Measurements from ENCODE around the gene TAF5. TPM values are rescaled to one million over a fixed set of nuclear protein-coding genes. Genes with fewer than 3 reads are reported as not detected.
"Not testable (repeated sequence)": the region's sequence is repeated elsewhere in the genome, so short reads cannot be mapped to it uniquely, and the experiment has no call there.

TAF5 gene
- total RNA-seq, 1 donor = 2.4 TPM

DNA sequence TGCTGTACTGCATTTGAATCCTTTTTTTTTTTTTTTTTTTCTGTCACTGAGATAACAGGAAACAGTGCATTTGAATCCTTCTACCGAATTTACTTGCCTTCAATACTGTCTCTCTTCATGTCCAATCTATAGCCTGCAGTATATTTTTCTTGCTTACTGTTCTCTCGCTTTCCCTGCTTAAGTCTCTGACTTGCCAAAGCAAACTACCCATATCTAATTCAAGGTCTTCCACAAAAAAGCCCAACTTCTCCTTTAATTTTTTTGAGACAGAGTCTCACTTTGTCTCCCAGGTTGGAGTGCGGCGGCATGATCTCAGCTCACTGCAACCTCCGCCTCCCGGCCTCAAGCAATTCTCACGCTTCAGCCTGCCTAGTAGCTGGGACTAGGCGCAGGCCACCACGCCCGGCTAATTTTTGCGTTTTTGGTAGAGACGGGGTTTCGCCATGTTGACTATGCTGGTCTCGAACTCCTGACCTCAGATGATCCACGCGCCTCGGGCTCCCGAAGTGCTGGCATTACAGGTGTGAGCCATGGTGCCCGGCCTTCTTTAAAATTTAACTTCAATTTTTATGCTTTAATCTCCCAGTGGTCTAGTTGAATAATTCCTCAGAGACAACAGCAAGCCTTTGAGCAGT is 29.5 kb downstream of the TAF5 start:
- DNase-seq (ENCODE audit: low read depth in 2 of 3, low spot score in 2 of 3) = no peak

- DNase-seq (ENCODE audit: low read depth in 2 of 3, low spot score in 2 of 3) = no peak
These were observed 45.8 kb downstream of the TAF5 start for GRCh38 chr10:103413564-103413963.

- no peak for DNase-seq (ENCODE audit: low read depth in 2 of 3, low spot score in 2 of 3)
These were observed 47.8 kb downstream of the TAF5 start for GRCh38 chr10:103415581-103415980.

DNA sequence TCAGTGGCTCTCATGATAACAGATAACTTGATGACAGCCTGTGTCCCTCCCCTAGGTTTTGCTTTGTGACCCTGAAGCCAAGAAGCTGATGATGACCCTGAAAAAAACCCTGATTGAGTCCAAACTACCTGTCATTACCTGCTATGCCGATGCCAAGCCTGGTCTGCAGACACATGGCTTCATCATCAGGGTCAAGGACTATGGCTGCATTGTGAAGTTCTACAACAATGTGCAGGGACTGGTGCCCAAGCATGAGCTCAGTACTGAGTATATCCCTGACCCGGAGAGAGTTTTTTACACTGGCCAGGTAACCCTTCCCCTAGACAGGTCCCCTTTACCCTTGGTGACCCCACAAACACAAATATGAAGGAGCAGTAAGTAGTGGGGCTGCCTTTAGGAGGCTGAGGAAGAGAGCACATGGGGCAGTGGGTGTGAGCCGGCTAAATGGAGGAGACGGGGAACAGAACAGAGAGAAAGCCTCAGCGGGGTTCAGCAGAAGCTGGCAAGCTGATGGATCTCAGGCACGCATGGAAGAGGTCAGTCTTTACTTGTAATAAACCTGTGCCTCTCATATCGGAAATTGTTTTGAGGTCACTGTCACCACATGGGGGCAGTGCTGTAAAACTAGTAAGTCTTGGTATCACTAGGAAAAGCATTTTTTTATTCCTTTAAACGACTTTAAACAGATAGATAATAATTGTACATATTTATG is 48.8 kb downstream of the TAF5 start:
- DNase-seq (ENCODE audit: low read depth in 2 of 3, low spot score in 2 of 3) = peak; percentile 34 to 86 (median 66)

DNA sequence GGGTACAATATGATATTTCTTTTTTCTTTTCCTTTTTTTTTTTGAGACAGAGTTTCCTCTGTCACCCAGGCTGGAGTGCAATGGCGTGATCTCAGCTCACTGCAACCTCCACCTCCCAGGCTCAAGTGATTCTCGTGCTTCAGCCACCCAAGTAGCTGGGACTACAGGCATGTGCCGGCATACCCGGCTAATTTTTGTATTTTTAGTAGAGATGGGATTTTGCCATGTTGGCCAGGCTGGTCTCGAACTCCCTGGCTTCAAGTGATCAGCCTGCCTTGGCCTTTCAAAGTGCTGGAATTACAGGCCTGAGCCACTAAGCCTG is 49.3 kb downstream of the TAF5 start:
- not testable (repeated sequence) for DNase-seq (ENCODE audit: low read depth in 2 of 3, low spot score in 2 of 3)

DNA sequence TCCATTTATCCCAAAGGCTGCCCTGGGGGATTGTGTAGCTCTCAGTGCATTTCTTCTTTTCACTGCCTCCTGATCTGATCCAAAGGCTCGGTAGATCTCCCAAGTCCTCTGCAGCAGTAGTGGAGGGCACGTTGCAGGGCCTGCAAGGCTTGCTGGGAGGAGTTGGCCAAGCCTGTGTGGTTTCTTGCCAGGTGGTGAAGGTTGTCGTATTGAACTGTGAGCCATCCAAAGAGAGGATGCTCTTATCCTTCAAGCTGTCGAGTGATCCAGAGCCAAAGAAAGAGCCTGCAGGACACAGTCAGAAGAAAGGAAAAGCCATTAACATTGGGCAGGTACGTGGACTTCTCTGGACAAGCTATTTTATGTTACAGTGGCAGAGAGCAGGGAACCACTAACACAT is 49.8 kb downstream of the TAF5 start:
- no peak for DNase-seq (ENCODE audit: low read depth in 2 of 3, low spot score in 2 of 3)

GRCh38 chr10:103419101-103419500 is 51.3 kb downstream of the TAF5 start:
- no peak for DNase-seq (ENCODE audit: low read depth in 2 of 3, low spot score in 2 of 3)

GRCh38 chr10:103423748-103424147 is 56.0 kb downstream of the TAF5 start:
- no peak for DNase-seq (ENCODE audit: low read depth in 2 of 3, low spot score in 2 of 3)

DNA sequence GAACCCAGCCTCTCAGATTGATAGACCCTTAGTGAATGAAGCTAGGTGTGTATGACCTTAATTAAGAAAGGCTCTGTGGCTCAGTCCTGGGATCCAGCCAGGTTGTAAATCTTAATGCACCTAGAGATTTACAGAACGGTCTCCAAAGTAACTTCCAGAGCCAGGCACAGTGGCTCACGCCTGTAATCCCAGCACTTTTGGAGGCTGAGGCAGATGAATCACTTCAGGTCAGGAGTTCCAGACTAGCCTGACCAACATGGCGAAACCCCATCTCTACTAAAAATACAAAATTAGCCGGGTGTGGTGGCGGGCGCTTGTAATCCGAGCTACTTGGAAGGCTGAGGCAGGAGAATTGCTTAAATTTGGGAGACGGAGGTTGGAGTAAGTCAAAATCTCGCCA is 60.1 kb downstream of the TAF5 start:
- DNase-seq (ENCODE audit: low read depth in 2 of 3, low spot score in 2 of 3) = no peak

DNA sequence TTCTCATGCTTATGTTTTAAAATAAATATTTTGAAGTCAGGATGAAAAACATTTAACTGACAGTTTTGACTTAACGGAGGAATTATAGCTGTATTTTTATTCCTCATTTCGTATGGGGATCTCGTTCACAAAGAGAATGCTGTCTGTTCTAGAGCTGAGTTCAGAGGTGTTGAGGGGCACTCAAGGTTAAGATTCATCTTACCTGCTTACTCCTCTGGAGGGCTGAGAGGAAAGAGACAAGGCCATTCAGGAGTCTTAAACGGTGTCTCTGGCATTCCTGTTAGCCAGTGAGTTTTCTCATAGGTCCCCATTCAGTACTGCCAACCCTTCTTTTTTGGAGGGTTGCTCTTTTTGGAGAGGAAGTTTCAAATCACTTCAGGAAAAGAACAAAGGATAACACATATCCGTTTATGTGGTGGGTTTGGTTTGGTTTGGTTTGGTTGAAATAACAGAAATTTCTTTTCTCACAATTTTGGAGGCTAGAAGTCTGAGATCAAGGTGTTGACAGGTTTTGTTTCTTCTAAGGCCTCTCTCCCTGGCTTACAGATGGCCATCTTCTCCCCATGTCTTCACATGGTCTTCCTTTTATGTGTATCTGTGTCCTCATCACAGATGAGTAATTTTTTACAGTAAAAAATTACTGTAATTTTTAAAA is 61.3 kb downstream of the TAF5 start:
- DNase-seq (ENCODE audit: low read depth in 2 of 3, low spot score in 2 of 3) = no peak

GRCh38 chr10:103429647-103430046 is 61.9 kb downstream of the TAF5 start:
- no peak for DNase-seq (ENCODE audit: low read depth in 2 of 3, low spot score in 2 of 3)

DNA sequence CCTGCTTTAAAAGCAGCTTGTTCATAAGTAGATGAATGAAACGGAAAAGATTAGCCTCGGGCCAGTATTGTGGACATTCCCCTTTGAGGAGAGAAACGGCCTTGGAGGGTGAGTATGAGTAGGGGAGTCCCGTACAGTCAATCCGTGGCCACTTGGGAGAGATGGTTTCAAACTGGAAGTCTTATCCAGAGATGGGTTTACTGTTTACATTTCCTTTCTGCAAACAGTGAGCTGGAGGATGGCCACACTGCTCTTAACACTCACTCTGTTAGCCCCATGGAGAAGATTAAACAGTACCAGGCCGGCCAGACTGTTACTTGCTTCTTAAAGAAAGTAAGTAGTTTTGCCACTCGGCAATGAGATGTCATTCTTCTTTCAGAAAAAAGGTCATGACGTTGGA is 64.1 kb downstream of the TAF5 start:
- DNase-seq (ENCODE audit: low read depth in 2 of 3, low spot score in 2 of 3) = no peak

- DNase-seq (ENCODE audit: low read depth in 2 of 3, low spot score in 2 of 3) = no peak
These were observed 66.1 kb downstream of the TAF5 start for GRCh38 chr10:103433858-103434257.

Other genes with a start within 250 kb of the TAF5 start
- 82.9 TPM for gene NT5C2, start 174.7 kb upstream of the TAF5 start, total RNA-seq
- gene RPEL1, start 122.1 kb upstream of the TAF5 start, total RNA-seq = 0.27 TPM
- gene INA, start 90.8 kb upstream of the TAF5 start, total RNA-seq = not detected
- gene PCGF6, start 16.8 kb upstream of the TAF5 start, total RNA-seq = 4.0 TPM
- gene ATP5MK, start 28.5 kb downstream of the TAF5 start, total RNA-seq = 36.1 TPM
- gene PDCD11, start 28.6 kb downstream of the TAF5 start, total RNA-seq = 35.0 TPM
- 25.6 TPM for gene CALHM2, start 84.4 kb downstream of the TAF5 start, total RNA-seq
- not detected for gene CALHM1, start 90.9 kb downstream of the TAF5 start, total RNA-seq
- gene CALHM3, start 111.3 kb downstream of the TAF5 start, total RNA-seq = 0.27 TPM
- gene NEURL1, start 125.7 kb downstream of the TAF5 start, total RNA-seq = 6.7 TPM